Measurements from ENCODE around the gene B3GNT5.

Gene B3GNT5

DNA sequence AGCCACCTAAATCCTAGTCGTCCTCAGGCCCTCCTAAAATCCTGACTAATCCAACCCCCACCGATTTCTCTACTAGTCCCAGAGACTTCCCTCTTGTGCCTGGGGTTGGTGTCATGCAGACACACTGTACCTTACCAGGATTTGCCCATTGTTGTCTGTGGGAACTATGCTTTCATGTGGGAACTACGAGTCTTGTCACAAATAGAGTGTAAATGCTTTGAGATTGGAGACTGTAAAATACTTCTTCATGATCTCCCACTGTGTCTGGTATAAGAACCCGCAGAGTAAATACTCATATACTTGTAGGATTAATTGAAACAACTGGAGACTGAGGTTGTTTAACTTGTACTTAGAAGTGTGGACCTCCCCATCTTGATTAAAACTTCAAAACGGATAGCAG is 11.2 kb downstream of the B3GNT5 start:
- no peak for FAIRE-seq
- no peak for DNase-seq (ENCODE audit: insufficient read length, low spot score)

DNA sequence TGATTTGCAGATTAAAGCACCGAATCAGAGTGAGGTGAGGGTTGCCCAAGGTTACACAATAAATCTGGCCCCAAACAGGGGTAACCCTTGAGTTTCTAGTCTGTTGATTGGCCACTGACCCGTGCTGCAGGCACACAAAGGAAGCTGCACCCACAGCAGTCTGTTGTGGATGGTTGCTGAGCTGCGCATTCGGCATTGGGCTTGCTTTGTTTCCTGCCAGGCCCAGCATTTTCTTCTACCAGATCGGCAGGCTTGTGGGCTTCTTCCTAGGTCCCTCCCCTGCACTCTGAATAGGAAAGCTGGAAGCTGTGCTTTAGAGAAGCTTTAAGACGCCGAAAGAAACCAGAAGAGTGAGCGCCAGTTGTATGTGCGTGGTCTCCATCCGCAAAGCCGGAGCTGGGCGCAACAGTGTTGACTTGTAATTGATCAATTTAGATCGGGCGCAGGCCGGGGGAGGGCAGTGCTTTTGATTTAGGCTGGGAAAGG is 12.1 kb downstream of the B3GNT5 start:
- DNase-seq (ENCODE audit: insufficient read length, low spot score) (no peak), FAIRE-seq (no peak)

- no peak for DNase-seq (ENCODE audit: insufficient read length, low spot score)
Observed at GRCh38 chr3:183265834-183266417, 12.9 kb downstream of the B3GNT5 start.

DNA sequence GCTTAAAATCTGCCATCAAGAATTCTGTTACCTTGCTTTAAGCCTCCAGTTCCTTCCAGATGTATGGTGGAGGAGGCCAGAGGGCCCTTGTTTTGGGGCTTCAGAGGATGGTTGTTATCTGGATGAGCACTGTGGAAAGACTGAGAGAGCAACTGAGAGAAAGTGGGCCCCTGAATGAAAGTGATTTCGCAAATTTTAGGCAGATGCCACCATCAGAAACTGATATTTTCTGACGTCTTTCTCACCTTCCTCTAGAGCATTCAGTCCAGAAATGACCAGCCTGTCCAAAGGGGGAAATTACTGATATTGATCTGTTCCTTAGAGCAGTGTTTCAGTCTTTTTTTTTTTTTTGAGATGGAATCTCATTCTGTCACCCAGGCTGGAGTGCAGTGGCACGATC is 13.4 kb downstream of the B3GNT5 start:
- FAIRE-seq (no peak), DNase-seq (ENCODE audit: insufficient read length, low spot score) (no peak)

More at GRCh38 chr3:183265834-183266417, 12.9 kb downstream of the B3GNT5 start:
- no peak for FAIRE-seq

- FAIRE-seq, result no peak
Observed at GRCh38 chr3:183267140-183267539, 14.1 kb downstream of the B3GNT5 start.

GRCh38 chr3:183268366-183268765 is 15.3 kb downstream of the B3GNT5 start:
- FAIRE-seq, result no peak
- DNase-seq (ENCODE audit: insufficient read length, low spot score), result no peak

More at GRCh38 chr3:183267140-183267539, 14.1 kb downstream of the B3GNT5 start:
- no peak for DNase-seq (ENCODE audit: insufficient read length, low spot score)

DNA sequence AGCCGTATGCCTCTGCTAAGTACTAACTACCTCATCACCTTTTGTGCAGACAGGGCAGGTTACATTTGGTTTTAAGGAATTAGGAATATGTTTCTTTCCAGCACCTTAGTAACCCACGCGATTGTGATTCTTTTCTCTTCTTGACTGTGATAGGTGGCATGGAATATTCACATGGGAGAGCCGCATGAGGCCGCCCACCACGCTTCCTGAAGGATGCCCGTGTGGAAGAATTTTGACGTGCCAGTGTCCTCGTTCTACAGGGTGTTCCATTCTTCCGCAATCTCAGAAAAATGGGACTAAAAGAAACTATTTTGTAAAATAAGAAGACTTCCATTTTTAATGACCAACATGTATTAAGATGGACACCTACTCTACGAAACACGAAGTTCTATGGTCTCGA is 16.3 kb downstream of the B3GNT5 start:
- DNase-seq (ENCODE audit: insufficient read length, low spot score), result no peak
- no peak for FAIRE-seq

DNA sequence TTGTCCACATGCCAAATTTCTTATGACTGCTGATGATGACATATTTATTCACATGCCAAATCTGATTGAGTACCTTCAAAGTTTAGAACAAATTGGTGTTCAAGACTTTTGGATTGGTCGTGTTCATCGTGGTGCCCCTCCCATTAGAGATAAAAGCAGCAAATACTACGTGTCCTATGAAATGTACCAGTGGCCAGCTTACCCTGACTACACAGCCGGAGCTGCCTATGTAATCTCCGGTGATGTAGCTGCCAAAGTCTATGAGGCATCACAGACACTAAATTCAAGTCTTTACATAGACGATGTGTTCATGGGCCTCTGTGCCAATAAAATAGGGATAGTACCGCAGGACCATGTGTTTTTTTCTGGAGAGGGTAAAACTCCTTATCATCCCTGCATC is 17.3 kb downstream of the B3GNT5 start:
- DNase-seq (ENCODE audit: insufficient read length, low spot score), result no peak
- no peak for FAIRE-seq

DNA sequence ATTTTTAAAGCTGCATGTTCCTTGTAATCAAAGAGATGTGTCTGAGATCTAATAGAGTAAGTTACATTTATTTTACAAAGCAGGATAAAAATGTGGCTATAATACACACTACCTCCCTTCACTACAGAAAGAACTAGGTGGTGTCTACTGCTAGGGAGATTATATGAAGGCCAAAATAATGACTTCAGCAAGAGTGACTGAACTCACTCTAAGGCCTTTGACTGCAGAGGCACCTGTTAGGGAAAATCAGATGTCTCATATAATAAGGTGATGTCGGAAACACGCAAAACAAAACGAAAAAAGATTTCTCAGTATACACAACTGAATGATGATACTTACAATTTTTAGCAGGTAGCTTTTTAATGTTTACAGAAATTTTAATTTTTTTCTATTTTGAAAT is 19.1 kb downstream of the B3GNT5 start:
- FAIRE-seq (no peak), DNase-seq (ENCODE audit: insufficient read length, low spot score) (no peak)

GRCh38 chr3:183272791-183273190 is 19.7 kb downstream of the B3GNT5 start:
- DNase-seq (ENCODE audit: insufficient read length, low spot score) (no peak), FAIRE-seq (no peak)

DNA sequence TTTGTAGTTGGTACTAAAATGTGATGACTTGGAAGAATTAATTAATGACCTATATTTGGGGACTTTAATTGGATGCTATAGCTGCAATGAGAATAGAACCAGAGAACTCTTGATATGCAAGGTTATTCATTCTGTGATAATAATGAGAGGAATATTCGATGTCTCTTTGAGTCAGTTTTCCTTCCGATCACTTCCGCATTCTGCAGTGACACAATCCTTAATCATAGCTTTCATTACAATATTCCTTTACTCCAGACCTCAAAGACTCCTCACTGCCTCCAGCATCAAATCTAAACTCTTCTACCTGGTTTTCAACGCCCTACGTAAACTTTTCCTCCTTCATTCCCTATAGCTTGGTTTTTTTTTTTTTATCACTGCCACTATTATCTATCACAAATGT is 21.6 kb downstream of the B3GNT5 start:
- DNase-seq (ENCODE audit: insufficient read length, low spot score), result no peak
- no peak for FAIRE-seq

DNA sequence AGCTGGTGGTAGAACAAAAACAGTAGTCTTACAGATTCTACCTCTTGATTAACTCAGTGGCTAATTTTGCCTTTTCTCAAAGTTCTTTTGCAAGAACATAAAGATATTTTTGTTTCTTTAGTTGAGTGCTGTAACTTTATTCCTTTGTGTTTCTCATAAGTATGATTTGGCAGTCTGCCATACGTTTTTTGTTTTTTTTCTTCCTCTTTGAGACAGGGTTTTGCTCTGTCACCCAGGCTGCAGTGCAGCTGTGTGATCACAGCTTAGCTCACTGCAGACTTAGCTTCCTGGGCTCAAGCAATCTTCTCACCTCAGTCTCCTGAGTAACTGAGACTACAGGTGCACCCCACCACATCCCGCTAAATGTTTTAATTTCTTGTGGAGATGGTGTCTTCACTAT is 22.4 kb downstream of the B3GNT5 start:
- DNase-seq (ENCODE audit: insufficient read length, low spot score) (no peak), FAIRE-seq (no peak)

DNA sequence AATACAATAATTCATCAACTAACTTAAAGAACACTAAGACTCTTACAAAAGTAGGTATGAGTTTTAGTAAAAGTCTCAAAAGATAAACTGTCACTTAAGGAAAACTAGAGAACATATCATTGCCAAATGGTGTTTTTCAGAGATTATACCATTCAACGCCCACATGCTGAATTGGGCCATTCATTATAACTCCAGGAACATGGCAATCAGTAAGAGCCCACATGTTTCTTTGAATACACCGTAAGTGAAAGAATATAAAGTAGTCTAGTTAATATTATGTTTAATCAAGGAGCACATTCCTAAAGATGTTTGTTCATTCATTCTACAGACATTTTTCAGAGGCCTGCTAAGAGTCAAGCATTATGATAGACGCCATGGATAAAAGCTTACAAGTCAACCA is 22.9 kb downstream of the B3GNT5 start:
- FAIRE-seq, result no peak
- DNase-seq (ENCODE audit: insufficient read length, low spot score), result no peak

DNA sequence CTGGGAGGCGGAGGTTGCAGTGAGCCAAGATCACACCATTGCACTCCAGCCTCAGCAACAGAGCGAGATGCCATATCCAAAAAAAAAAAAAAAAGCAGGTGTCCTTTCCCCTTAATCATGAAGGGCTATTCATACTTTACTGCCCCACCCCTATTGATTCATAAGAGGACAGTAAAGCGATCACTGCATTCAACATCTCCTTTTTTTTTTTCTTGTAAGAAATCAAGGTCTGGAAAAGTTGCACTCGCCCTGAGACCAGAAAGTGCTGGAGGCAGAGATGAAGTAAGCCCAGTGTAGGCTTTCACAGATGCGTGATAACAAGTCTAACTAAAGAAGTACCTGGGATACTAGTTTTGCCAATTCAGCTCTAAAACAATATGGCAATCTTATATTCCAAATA is 24.2 kb downstream of the B3GNT5 start:
- no peak for FAIRE-seq
- DNase-seq (ENCODE audit: insufficient read length, low spot score), result no peak

- FAIRE-seq (no peak), DNase-seq (ENCODE audit: insufficient read length, low spot score) (no peak)
Observed at GRCh38 chr3:183278479-183279088, 25.5 kb downstream of the B3GNT5 start.

DNA sequence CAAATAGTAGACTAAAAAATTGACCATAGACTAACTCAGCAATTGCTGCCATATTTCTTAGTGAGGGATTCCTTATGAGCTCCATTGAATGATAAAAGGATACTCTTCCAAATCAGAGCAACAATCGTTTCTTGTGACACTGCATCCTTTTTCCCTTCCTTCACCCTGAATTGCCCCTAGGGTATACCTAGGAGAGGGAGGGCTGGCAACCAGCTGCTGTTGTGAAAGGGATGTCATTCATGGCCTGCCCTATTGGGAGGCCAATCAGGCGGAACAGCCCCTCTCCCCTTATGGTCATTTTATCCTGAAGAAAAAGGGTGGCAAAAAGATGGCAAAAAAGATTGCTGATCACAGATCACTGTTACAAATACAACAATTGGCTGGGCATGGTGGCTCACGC is 26.3 kb downstream of the B3GNT5 start:
- DNase-seq (ENCODE audit: insufficient read length, low spot score) (no peak), FAIRE-seq (no peak)

- no peak for FAIRE-seq
- DNase-seq (ENCODE audit: insufficient read length, low spot score), result no peak
Observed at GRCh38 chr3:183281126-183281797, 28.2 kb downstream of the B3GNT5 start.

- FAIRE-seq (no peak), DNase-seq (ENCODE audit: insufficient read length, low spot score) (no peak)
Observed at GRCh38 chr3:183283886-183284285, 30.8 kb downstream of the B3GNT5 start.

DNA sequence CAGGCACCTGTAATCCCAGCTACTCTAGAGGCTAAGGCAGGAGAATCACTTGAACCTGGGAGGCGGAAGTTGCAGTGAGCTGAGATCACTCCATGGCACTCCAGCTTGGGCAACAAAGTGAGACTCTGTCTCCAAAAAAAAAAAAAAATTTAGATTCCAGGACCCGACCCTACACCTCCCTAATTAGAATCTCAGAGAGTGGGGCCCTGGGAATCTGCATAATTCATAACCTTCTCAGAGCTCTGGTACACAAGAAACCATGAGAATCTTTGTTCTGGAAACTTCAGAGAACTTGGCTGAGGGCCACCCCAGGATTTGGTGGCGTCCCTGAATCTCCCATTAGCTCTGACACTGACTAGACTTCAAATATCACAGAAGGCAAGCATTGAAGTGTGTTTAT is 31.5 kb downstream of the B3GNT5 start:
- no peak for FAIRE-seq
- no peak for DNase-seq (ENCODE audit: insufficient read length, low spot score)

GRCh38 chr3:183285318-183285717 is 32.3 kb downstream of the B3GNT5 start:
- no peak for FAIRE-seq

DNA sequence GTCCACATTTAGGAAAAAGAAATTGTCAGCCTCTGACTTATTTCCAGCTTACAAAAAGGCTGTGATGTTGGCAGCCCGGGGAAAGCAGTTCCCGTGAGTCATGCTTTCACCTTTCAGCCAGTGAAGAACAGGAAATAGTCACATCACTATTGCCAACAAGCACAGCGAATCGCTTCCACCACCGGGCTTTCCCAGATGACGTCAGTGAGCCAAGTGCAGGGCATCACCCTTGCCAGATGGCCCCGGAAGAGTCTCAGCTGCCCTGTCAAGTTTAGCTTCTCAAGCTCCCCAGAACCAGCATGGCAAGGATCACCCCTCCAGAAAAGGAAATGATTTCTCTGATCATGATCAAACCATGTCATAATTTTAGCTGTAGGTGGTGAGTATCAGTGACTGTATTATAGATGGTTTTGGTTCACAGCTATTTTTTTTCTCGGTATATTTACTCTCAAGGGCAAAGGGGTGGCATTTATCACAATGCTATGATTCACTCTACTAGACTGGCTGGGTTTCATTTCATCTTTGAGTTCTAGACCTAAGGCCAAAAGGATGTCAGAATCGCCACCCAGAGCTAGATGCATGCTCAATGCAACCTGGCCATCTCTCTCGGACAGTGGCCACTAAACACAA is 32.9 kb downstream of the B3GNT5 start:
- DNase-seq (ENCODE audit: insufficient read length, low spot score), result peak; percentile 62
- peak; percentile 92 for FAIRE-seq

More at GRCh38 chr3:183285318-183285717, 32.3 kb downstream of the B3GNT5 start:
- DNase-seq (ENCODE audit: insufficient read length, low spot score), result no peak
